T-helper 1 cell (primary cell): Measurements from ENCODE around the gene GATA3.

Experiments
- DNase-seq, 5 donors: peaks; one replicate each; pipeline ENCODE4 v3.0.0-alpha.2; 2012 to 2020

Gene GATA3

DNA sequence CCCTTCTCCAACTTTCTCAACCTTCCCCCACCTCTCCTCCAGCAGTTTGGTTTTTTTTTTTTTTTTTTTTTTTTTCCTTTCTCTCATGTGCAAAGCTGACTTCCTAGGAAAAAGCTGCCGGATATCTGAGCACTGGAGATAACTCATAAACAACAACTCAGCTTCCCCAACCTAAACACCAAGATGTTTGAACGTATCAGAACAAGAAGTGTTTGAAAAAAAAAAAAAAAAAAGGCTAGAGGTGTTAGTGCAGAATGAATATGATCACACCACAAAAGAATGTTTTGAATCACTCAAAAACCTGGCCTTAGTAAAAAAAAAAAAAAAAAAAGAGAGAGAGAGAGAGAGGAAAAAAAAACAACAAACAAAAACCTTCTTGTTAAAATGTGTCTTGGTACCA, 11.2 kb downstream of the GATA3 start:
- DNase-seq, result peak in 1 of 5 donors; percentile 72

DNA sequence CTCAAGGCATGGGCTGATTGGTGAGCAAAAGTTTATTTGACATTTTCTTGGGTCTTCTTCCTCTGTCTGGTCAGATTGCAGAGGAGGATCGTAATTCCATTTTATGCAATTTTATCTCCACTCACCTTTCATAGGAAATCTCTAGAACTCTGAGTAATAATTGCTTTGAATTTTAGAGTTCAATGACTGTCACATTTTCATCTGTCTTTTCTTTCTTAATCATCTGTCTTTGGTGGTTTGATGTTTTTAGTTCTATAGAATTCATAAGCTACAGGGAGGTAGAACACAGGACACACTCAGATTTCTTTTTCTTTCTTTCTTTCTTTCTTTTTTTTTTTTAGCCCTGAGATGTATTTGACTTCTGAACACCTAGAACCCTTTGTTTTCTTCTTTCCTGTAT, 11.6 kb downstream of the GATA3 start:
- DNase-seq, result no peak

DNA sequence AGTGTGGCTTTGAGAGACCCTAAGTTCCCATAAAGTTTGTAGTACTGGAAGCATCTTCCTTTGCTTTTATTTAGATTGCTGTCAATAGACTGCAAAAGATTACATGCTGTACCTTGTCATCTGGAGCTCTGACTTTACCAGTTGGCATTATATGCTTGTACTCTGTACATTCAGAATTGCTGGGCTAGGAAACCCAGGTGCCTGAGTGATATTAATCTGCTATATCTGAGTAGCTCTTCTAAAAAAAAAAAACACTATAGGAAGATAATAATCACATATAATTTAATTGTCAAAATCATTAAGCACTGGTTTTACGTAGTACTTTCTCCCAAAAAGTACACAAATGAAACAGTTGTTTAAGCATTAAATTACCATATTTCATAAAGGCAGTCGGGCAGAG, 12.3 kb downstream of the GATA3 start:
- DNase-seq, result no peak

DNA sequence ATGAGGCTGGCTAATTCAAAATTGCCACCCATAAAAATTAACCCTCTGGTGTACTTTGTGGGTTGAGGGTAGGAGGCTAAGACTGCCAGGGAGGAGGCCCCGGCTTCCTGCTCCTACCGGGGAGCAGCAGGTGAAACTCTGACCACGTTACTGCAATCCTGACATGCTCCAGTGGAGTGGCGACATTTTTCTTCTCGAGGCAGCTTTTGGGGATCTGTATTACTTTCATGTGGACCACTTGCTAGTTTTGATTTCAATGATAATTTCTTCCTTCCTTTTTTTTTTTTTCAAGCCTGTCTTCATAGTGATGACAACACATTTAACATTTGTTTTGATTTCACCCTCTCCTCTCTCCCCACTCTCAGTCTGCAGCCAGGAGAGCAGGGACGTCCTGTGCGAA, 14.6 kb downstream of the GATA3 start:
- DNase-seq, result no peak

DNA sequence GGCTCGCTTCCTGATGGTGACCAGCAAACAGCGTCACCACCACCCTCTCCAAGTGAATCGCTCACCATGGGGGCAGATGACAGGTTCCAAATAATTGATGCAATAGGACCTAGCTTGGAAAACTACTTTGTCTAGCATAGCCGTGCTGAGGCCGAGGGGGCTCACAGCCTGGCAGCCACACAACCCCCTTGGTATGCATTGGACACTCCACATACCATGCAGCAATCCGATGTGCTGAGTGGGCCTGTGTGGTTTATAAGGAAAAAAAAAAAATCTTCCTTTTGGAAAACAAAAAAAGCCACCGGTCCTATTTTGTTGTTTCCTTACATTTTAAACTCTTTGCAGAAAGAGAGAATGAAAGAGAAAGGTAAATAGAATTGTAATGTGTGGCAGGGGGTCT, 15.1 kb downstream of the GATA3 start:
- DNase-seq, result no peak

DNA sequence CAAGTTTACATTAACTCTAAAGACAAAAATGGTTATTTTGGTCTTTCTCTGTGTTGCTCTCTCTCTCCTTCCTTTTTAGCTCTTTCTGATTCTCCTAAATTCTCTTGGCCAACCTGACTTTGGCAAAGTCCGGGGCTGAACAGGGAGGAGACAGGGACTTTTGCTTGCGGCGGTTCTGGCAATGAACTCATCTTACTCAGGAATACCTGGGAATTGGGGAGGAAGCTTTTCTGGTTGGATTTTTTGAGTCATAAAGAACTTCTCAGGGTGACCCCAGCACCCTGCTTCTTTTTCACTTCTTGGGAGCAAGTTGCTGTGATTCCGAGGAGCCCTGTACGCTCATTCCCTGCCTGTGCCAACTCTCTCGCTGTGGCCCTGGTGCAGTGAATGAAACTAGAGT, 16.0 kb downstream of the GATA3 start:
- DNase-seq, result no peak

DNA sequence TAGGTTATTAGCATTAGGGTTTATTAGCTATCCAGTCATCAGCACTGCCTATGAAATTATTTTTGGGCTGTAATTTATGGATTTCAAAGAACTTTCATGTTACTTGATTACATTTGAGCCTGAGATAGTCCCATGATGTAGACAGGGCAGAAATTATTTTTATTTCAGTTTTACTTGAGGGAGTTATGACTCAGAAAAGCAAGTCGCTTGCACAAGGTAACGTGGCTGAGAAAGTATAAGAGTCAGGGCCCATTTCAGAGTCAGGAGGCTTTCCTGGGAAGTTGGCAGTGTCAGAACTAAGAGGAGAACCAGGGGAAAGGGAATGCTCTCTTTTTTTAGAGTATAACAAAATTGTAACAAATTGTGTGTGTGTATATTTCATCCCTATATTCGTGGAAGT, 16.5 kb downstream of the GATA3 start:
- DNase-seq, result no peak

DNA sequence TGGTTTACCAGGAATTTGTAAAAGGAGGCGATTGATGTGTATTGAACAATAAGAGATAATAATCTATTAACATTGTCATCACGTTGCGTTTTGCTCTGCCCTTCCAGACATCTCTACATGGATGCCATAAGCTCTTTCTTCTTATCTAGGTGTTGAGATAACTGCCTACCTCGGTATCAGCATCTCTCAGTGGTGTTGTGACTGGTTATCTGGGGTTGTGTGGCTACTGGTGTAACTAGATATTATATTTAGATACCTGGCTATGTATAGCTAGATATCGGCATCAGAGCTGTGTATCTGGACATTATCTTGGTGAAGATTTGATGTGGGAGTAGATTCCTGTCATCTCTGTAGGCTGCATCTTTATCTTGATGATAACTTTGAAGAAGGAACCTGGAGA, 17.2 kb downstream of the GATA3 start:
- no peak for DNase-seq

DNA sequence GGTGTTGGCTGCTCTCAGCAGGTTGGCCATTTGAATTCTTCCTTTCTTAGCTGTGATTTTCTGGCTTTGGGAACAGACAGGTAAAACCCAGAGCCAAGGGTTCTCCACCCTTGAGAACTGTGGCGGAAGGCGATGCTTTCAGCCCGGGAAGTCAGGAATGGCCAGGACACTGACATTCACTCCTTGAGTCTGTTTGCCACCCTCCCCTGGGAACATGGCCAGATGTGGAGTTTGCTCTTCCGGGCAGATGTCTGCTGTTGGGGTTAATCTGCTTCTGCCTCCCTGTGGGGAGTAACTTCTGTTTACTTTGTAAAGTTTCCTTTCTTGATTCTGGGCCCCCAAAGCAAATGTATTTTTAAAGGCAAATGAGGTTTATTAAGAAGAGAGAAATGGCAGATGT, 17.7 kb downstream of the GATA3 start:
- no peak for DNase-seq

DNA sequence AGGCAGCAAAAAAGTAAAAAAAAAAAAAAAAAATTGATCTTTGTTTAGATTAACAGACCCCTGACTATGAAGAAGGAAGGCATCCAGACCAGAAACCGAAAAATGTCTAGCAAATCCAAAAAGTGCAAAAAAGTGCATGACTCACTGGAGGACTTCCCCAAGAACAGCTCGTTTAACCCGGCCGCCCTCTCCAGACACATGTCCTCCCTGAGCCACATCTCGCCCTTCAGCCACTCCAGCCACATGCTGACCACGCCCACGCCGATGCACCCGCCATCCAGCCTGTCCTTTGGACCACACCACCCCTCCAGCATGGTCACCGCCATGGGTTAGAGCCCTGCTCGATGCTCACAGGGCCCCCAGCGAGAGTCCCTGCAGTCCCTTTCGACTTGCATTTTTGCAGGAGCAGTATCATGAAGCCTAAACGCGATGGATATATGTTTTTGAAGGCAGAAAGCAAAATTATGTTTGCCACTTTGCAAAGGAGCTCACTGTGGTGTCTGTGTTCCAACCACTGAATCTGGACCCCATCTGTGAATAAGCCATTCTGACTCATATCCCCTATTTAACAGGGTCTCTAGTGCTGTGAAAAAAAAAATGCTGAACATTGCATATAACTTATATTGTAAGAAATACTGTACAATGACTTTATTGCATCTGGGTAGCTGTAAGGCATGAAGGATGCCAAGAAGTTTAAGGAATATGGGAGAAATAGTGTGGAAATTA, 19.4 kb downstream of the GATA3 start:
- DNase-seq, result no peak

DNA sequence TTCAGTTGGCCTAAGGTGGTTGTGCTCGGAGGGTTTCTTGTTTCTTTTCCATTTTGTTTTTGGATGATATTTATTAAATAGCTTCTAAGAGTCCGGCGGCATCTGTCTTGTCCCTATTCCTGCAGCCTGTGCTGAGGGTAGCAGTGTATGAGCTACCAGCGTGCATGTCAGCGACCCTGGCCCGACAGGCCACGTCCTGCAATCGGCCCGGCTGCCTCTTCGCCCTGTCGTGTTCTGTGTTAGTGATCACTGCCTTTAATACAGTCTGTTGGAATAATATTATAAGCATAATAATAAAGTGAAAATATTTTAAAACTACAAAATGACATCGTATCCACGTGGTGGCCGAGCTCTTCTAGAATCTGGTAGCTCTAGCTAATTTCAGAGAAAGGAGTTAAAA, 20.4 kb downstream of the GATA3 start:
- DNase-seq, result no peak

DNA sequence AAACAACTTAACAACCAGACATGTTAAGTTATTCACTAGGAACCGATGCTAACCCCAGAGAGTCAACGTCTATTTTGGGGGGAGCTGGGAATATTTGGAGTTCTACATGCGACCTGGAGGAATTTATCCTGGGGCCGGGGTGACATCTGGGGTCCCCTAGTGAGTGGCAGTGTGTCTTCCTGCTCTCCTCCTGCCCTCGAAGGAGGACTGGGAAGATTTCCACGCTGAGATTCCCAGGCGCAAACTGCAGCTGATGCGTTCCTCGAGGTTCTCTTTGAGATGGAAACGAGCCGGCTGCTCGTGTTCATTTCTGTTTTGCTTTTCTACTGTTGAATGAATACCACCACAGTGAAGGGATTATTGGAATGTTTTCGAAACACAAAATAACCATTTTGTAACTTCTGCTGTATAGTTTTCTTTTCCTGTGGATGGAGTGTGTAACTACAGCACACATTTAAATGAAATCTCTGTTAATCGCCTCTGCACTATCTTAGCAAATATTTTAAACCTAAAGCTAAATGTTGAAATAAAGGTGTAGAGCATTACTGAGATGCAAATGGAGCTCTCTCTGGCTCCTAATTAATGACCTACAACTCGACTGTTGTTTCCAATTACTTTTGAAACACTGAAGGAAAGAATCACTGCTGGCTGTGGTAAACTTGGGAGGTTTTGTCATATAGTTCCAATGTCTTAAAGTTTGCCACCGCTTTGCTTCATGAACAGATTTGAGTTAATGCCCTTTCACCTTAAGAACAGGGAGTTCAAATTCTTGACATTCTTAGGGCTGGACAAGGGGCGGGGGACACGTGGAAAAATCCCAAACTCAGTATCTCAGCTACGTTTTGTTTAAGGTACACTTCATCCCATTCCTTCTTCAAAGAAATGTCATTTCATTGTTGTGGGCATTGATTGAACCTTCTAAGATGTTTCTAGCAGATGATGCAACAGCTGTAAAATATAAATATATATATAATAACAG, 21.1 kb downstream of the GATA3 start:
- no peak for DNase-seq

DNA sequence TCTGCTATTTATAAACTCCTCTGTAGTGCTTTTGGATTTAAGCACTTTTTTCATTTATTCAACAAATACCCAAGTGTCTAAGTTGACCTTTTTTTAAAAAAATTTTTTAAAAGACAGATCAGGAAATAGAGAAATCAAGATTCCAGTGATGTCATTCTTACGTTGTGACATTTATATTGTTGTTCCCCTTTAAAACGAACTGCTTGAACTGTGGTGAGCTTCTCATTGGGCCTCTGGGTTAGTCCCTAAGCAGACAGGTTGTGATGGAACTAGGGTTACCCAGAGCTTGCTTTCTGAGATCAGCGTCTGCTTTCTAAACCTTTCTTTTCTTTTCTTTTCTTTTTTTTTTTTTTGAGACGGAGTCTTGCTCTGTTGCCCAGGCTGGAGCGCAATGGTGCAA, 22.4 kb downstream of the GATA3 start:
- no peak for DNase-seq

DNA sequence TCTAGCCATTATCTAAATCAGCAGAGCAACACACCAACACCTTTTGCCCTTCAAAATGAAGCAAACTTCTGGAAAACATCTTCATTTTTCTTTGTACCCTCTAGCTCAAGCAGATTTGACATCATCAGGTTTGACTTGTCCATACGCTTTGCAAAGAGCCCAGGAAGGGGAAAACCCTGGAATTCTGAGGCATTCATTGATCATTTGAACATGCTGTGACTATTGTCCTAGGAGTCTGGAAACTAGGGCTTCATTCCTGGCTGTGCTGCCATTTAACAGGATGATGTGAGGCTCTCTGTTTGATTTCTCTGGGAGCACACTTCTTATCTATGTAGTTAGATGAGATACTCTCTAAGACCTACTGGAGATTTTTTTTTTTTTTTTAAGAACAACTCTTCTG, 23.5 kb downstream of the GATA3 start:
- no peak for DNase-seq

DNA sequence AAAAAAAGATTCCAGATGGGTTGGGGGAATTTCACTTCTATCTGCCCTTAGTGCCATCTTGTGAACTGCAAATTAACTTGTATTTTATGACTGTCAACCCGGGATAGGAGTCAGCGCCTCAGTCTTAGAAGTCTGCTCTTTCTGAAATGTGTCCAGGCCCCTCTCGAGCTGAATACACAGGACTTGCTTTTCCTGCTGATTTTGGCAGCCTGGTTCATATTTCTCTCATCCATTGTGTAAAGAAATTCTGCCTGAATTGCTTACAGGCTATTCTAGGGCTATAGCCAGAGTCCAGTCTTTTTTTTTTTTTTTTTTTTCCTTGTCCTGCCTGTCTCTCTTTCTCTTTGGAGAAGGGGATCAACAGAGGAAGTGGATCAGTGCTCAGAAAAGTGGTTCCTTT, 24.6 kb downstream of the GATA3 start:
- no peak for DNase-seq

DNA sequence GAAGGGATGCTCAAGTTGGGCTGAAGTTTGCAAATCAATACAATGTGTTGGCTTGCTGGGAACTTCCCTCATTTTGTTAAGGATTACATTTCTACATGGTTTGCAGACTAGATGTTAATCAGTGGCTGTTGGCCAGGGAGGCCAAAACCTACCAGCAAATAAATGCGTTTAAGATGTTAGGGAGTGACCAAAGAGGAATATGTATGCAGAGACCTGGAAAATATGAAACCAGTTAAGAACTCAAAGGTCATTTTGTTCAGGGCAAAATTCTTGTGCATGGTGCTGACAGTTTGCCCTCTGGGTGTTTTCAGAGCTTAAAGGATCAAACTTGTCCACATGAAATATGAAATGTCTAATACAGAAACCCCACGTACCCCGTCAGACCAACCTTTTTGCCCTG, 30.3 kb downstream of the GATA3 start:
- no peak for DNase-seq

DNA sequence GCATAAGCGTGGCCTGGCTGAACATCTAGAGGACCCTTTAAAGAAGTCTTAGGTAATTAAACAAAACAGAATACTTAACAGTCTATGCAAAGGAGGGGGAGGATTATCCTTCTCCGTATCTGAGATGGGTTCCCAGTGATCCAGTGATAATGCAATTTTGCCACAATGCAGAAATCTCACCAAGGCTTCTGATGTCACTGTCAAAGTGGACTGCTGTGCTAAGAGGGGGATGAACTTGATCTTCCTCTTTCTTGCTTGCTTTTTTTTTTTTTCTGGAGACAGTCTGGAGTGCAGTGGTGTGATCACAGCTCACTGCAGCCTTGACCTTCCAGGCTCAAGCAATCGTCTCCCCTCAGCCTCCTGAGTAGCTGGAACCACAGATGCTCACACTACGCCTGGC, 30.8 kb downstream of the GATA3 start:
- DNase-seq, result no peak

DNA sequence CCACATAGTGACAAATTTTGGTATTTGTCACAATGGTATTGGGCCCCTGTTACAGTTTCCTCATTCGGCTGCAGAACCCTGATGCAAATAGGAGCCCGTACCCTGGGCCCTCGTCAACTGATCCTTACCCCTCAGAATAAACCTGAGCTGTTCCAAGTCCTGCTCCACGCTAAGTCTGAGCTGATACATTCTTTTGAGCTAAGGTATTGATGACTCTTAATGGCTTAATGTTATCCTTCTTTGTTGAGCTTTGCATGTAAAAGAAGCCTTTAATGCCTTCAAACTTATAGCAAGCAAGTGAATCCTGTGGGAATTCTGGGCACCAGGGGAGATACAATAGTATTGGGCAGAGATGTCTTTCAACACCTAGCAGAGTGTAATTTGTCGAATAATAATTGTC, 31.8 kb downstream of the GATA3 start:
- no peak for DNase-seq

DNA sequence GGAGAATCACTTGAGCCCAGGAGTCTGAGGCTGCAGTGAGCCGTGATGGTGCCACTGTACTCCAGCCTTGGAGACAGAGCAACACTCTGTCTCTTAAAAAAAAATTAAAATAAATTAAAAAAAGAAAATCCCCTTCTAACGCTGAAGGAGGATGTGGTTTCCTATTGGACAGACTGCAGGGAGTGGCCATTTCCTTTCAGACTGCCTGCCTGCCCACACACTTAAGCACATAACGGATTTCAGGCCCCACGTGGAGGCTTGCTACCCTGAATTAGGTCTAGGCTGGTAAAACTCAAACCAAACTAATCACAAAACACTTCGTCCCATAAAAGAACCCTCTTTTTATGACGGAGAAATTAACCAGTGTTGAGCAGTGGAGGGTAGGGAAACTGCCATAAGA, 34.0 kb downstream of the GATA3 start:
- DNase-seq, result peak in 4 of 5 donors; percentile 14 to 86 (median 24)

DNA sequence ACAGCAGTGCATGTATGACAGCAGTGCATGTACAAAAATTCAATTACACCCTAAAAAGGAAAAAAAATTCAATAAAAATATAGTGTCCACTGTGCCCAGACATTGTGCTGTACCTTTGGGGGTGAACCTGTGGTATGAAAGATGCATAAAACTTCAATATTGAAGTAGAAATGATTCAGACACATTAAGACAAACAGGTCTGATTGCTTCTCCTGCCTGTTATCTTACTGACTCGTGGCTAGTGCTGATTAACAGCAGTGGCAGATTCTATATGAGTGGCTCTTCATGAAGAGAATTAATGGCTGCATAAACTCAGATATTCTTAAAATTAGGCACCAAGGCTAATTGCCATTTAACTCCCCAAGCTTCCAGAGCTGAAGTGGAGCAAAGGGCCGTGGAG, 37.9 kb downstream of the GATA3 start:
- no peak for DNase-seq

DNA sequence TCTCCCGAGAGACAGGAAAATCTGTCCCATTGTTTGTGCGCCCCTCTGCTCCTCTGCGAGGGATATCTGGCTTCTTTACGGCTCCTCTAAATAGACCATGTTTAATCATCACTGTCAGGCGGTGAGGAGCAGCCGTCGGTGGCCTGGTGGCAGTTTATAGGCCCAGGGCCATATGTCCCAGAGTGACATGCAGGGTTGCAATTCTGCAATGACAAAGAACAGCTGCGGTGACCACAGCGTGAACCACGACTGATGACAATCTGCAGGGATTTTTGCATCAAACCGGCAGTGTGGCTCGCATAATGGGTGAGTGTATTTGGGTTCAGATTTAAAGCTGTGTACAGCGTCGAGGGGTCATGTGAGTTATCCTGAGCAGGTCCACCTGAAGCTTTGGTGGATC, 41.5 kb downstream of the GATA3 start:
- peak in 1 of 5 donors; percentile 47 for DNase-seq

DNA sequence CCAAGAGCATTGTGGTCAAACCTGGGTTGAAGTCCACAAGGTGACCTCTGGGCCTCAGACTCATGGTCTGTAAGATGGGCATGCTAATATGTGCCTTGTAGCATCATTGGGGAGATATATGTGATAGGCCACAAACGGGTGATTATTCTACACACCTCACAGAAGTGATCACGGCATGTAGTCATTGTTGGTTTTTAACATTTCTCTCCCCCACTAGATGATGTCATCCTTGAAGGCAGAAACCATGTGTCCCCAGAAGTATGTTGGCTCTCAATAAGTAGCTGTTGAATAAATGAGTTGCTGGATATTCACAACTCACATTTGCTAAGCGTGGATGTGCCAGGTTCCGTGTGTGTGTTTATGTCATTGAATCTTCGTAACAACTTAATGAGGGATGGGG, 42.4 kb downstream of the GATA3 start:
- DNase-seq, result no peak

DNA sequence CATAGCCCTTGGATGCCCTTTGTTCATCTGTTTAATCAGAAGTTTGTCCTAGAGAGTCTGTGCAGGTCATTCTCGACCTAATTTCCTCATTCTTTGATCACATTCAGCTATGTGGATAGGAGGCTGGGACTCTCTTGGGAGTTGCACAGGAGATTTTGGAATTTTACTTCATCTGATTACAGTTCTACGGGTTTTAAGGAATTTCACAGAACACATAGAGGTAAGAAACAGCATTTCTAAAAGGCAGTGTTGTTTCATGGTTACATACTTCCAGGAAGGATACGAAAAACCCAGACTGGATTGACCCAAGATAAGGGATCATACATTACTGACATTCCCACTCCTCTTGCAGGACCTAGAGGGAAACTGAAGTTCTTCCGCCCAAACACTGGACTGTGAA, 45.9 kb downstream of the GATA3 start:
- no peak for DNase-seq

DNA sequence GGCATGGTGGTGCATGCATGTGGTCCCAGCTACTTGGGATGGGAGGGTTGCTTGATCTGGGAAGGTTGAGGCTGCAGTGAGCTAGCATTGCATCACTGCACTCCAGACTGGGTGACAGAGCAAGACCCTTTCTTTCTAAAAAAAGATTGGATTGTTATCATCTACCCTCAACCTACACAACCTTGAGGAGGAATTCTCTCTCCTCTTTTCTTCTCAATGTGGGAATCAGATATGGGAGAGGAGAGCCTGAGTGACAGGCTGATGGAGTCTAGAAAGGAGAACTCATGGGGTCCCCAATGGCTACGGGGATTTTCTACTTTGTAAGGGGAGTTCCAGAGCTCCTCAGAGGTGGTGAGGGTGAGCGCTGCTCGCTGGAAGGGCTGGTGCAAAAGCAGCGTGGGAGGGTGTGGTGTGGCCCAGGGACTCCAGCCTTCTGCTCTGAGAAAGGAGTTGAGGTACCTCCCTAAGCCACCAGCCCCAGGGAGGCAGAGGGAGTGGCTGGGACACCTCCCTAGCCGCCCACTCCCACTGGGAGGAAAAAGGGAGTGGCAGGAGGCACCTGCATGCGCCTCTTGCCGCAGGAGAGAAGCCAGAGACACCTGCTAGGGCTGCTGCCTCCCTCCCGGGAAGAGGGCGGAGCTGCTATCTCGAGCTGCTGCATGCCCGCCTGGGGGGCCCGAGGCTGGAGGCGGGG, 48.4 kb downstream of the GATA3 start:
- DNase-seq, result no peak
